ENCODE measurements around the gene PRKCB. TPM values are rescaled to one million over a fixed set of nuclear protein-coding genes. Genes with fewer than 3 reads are reported as not detected.
A peak's percentile ranks its signal among the peaks of the same experiment; 100 is the strongest.

Gene PRKCB
- total and polyA plus RNA-seq, 2 of the 8 experiments (the other 6 are each of a cell fraction or from before 2014, with no cell fraction given): 7.1 to 12.1 TPM

GRCh38 chr16:23981429-23982399, 145.9 kb downstream of the PRKCB start:
- H3K27ac ChIP-seq (ENCODE audit: low read depth, low read length): no peak overlapping the region
- H4K5ac ChIP-seq (ENCODE audit: insufficient read length, low read depth, low read length): no peak overlapping the region
- no peak overlapping the region for H2BK15ac ChIP-seq (ENCODE audit: low read length)
- H4K20me1 ChIP-seq (replicated peaks in 1 of 2; ENCODE audit: control insufficient read depth in 1 of 2, insufficient read depth in 2 of 2, low read length in 2 of 2): no peaks in the 10 kb centered on the region
- no peak overlapping the region for H4K91ac ChIP-seq (replicated peaks; ENCODE audit: insufficient read length, low read length)
- no peak overlapping the region for H3K4me2 ChIP-seq (ENCODE audit: insufficient read depth in 1 of 2, low read depth in 2 of 2, low read length in 2 of 2)
- ChIA-PET CTCF (ENCODE audit: partially characterized antibody) (no interaction called here), POLR2A (ENCODE audit: partially characterized antibody) (interaction anchor here (0.7 kb wide), 1 partner anchor 59 kb away, joined by 5 read pairs; no protein-coding TSS in a partner anchor)
- no peak overlapping the region for H3K4me3 ChIP-seq (ENCODE audit: extremely low read depth in 1 of 4, insufficient read depth in 2 of 4, low read depth in 3 of 4, low read length in 4 of 4)
- no peak overlapping the region for H4K8ac ChIP-seq (ENCODE audit: extremely low read depth, insufficient read depth, low read length)
- H3K23ac ChIP-seq (ENCODE audit: insufficient read length): no peak overlapping the region
- FAIRE-seq: no peak
- no peak overlapping the region for H2BK5ac ChIP-seq (ENCODE audit: low read depth, low read length)
- no peaks in the 10 kb centered on the region for H3K27me3 ChIP-seq (replicated peaks in 1 of 4; ENCODE audit: control insufficient read depth in 3 of 4, extremely low read depth in 1 of 4, insufficient read depth in 3 of 4, low read length in 3 of 4)
- no peak for DNase-seq (ENCODE audit: low read depth in 1 of 2, low spot score in 2 of 2)
- H3K9ac ChIP-seq (replicated peaks in 1 of 4; ENCODE audit: extremely low read depth in 1 of 4, low read depth in 3 of 4, low read length in 3 of 4): no peak overlapping the region
- H2BK120ac ChIP-seq (replicated peaks; ENCODE audit: low read depth, low read length): no peak overlapping the region
- H3K18ac ChIP-seq (ENCODE audit: extremely low read depth, low read length): no peak overlapping the region
- no peak overlapping the region for H2BK20ac ChIP-seq (ENCODE audit: low read length)
- H2AK5ac ChIP-seq (ENCODE audit: low read depth, low read length): peak overlapping the region; percentile 65; the same call in 1 of the 2 replicates
- H3K4ac ChIP-seq (replicated peaks; ENCODE audit: insufficient read length, low read depth, low read length): no peak overlapping the region
- H3K9me3 ChIP-seq (ENCODE audit: insufficient read depth in 2 of 2, low read depth in 1 of 2, low read length in 1 of 2): no peaks in the 10 kb centered on the region
- peaks cover 0 to 5% (median 3%) of the 10 kb centered on the region in 4 experiments; a peak in 1 of 7 replicates for H3K4me1 ChIP-seq (replicated peaks in 1 of 4; ENCODE audit: control insufficient read depth in 3 of 4, insufficient read depth in 4 of 4, low read length in 3 of 4)
- no peak overlapping the region for H2BK12ac ChIP-seq (ENCODE audit: low read depth, low read length)
- H3K56ac ChIP-seq (replicated peaks; ENCODE audit: insufficient read length, low read depth, low read length): no peak overlapping the region
- H3K23me2 ChIP-seq (ENCODE audit: low read depth, low read length): no peaks in the 10 kb centered on the region; the same call in 1 of the 2 replicates
- H3K79me1 ChIP-seq (ENCODE audit: low read depth, low read length): no peaks in the 10 kb centered on the region
- H2AFZ ChIP-seq (ENCODE audit: low read length): no peak overlapping the region
- H3K14ac ChIP-seq (ENCODE audit: insufficient read length): no peak overlapping the region
- no peaks in the 10 kb centered on the region for H3K79me2 ChIP-seq (ENCODE audit: control insufficient read depth in 1 of 2, insufficient read depth in 2 of 2, low read length in 2 of 2)
- no peaks in the 10 kb centered on the region for H3K36me3 ChIP-seq (ENCODE audit: control insufficient read depth in 2 of 4, insufficient read depth in 4 of 4, low read length in 3 of 4)
- TF ChIP-seq TCF12 (IDR thresholded peaks at IDR 0.05; ENCODE audit: low read depth, low read length) (no peak), POU5F1 (IDR thresholded peaks at IDR 0.05; ENCODE audit: low read depth, low read length) (no peak), MAX (IDR thresholded peaks at IDR 0.05) (no peak), KDM1A (IDR thresholded peaks at IDR 0.05; ENCODE audit: borderline replicate concordance, low read length) (no peak), SAP30 (IDR thresholded peaks at IDR 0.05; ENCODE audit: insufficient read depth, insufficient replicate concordance, low read length) (no peak)
- 63% methylated on average over 3 of the region's 4 CpGs; no CpG with 5 or more reads in 1 of the 2 experiments for WGBS, 2 experiments (ENCODE audit: extremely low coverage in 1 of 2, insufficient coverage in 1 of 2, insufficient read length in 1 of 2, insufficient replicate concordance in 2 of 2, low coverage in 1 of 2, low lambda C conversion rate in 2 of 2, missing lambda C conversion rate in 1 of 2)
